Caco-2 (cell line): ENCODE measurements around the gene CREB5. TPM values are rescaled to one million over a fixed set of nuclear protein-coding genes. Genes with fewer than 3 reads are reported as not detected.

Source experiments
- BruUV-seq: library from RNA; stranded (reverse); fragments of 400-500 nt; replicated peaks from 2 replicates; lab custom pipeline; 2021; lab: Mats Ljungman, UMichigan
- CTCF ChIA-PET: fragments of 300-600 bp; sonication (Branson Sonifier 250); formaldehyde crosslinking; loops from one replicate; lab custom pipeline; 2022; ENCODE audit warnings: antibody characterized with exemption; lab: Charles Lee
- POLR2A ChIA-PET: fragments of 300-600 bp; sonication (Branson Sonifier 250); formaldehyde crosslinking; loops from one replicate; lab custom pipeline; 2022; ENCODE audit warnings: antibody characterized with exemption; lab: Charles Lee
- DNase-seq, 2 experiments: peaks; one replicate each; pipeline versions ENCODE4 v3.0.0 to v3.0.0-alpha.2; 2020 to 2022
- H3K27me3 ChIP-seq: replicated peaks from 2 replicates; pipeline ENCODE4 v1.6.0; 2011; ENCODE audit warnings: low read length; ENCODE audit not compliant: control insufficient read depth, insufficient read depth
- H3K36me3 ChIP-seq: 2 replicates; pipeline ENCODE4 v1.5.1; 2011; ENCODE audit warnings: low read length; ENCODE audit not compliant: control insufficient read depth, insufficient read depth
- H3K4me1 ChIP-seq: fragments of 250-450 bp; sonication (Bioruptor Pico); 2 replicates; pipeline ENCODE4 v1.5.1; 2020; ENCODE audit warnings: mild to moderate bottlenecking
- H3K4me3 ChIP-seq: 2 replicates; pipeline ENCODE4 v1.5.1; 2011; ENCODE audit warnings: low read depth, mild to moderate bottlenecking, control low read depth, low read length
- H3K9me3 ChIP-seq: fragments of 250-450 bp; sonication (Bioruptor Pico); 2 replicates; pipeline ENCODE4 v1.5.1; 2020; ENCODE audit warnings: mild to moderate bottlenecking, moderate library complexity
- H3K27ac Mint-ChIP-seq: one replicate; pipeline ENCODE4 v1.8.0; 2022; ENCODE audit warnings: mixed read lengths; ENCODE audit not compliant: unreplicated experiment
- H3K27me3 Mint-ChIP-seq: one replicate; pipeline ENCODE4 v1.8.0; 2022; ENCODE audit warnings: mixed read lengths; ENCODE audit not compliant: insufficient read depth, unreplicated experiment
- H3K36me3 Mint-ChIP-seq: one replicate; pipeline ENCODE4 v1.8.0; 2022; ENCODE audit warnings: mild to moderate bottlenecking, mixed read lengths; ENCODE audit not compliant: insufficient read depth, unreplicated experiment
- H3K4me1 Mint-ChIP-seq: one replicate; pipeline ENCODE4 v1.8.0; 2022; ENCODE audit warnings: low read depth, mixed read lengths; ENCODE audit not compliant: unreplicated experiment
- H3K4me3 Mint-ChIP-seq: one replicate; pipeline ENCODE4 v1.8.0; 2022; ENCODE audit warnings: mild to moderate bottlenecking, moderate library complexity, mixed read lengths; ENCODE audit not compliant: unreplicated experiment
- H3K9me3 Mint-ChIP-seq: one replicate; pipeline ENCODE4 v1.8.0; 2022; ENCODE audit warnings: mixed read lengths; ENCODE audit not compliant: unreplicated experiment
- CTCF ChIP-seq, 2 experiments: fragments of 200-600 bp in 1 of 2; IDR thresholded peaks; 1 replicate in 1 of 2; 2 replicates in 1 of 2; pipeline versions ENCODE4 v1.5.1 to v1.8.0; 2011 to 2022; ENCODE audit warnings: antibody characterized with exemption in 1 of 2, control low read depth in 1 of 2, inconsistent platforms in 1 of 2, low read depth in 1 of 2, low read length in 1 of 2, mild to moderate bottlenecking in 1 of 2, moderate library complexity in 1 of 2; ENCODE audit not compliant: insufficient read depth in 1 of 2, severe bottlenecking in 1 of 2, unreplicated experiment in 1 of 2
- intact Hi-C: fragments of 100-400 bp; cut with micrococcal nuclease; formaldehyde crosslinking; loops from one replicate; pipeline ENCODE4 v1.10.0; 2022; ENCODE audit not compliant: unreplicated experiment
- total RNA-seq: library from RNA; stranded (reverse); gene quantifications from 2 replicates; pipeline ENCODE4 v1.2.3, GENCODE V29; 2022

CREB5 gene
- total RNA-seq, 1 experiment from 2014 or later, result 9.1 TPM

GRCh38 chr7:28517206-28517605 lies 104.9 kb downstream of the CREB5 start:
- ChIA-PET CTCF (no interaction called here), POLR2A (no interaction called here)
- intact Hi-C loops, result no loop called here
- Histone ChIP-seq H3K27me3 (no peaks in the 10 kb centered on the region), H3K9me3 (no peaks in the 10 kb centered on the region), H3K4me3 (no peak overlapping the region), H3K36me3 (no peaks in the 10 kb centered on the region), H3K4me1 (peaks cover 11% of the 10 kb centered on the region; the same call in 1 of the 2 replicates)
- DNase-seq, result no peak
- no peak overlapping the region for H3K4me3 Mint-ChIP-seq
- no peaks in the 10 kb centered on the region for H3K4me1 Mint-ChIP-seq
- no TSS peak for BruUV-seq
- no peaks in the 10 kb centered on the region for H3K27me3 Mint-ChIP-seq
- no peak for TF ChIP-seq CTCF (IDR thresholded peaks at IDR 0.05; ENCODE audit: insufficient read depth in 1 of 2, low read depth in 1 of 2, low read length in 1 of 2, severe bottlenecking in 1 of 2, unreplicated experiment in 1 of 2)
- no peaks in the 10 kb centered on the region for H3K36me3 Mint-ChIP-seq
- no peaks in the 10 kb centered on the region for H3K9me3 Mint-ChIP-seq
- H3K27ac Mint-ChIP-seq, result no peak overlapping the region

- Mint-ChIP-seq H3K4me3 (no peak overlapping the region), H3K4me1 (no peaks in the 10 kb centered on the region), H3K36me3 (no peaks in the 10 kb centered on the region), H3K9me3 (no peaks in the 10 kb centered on the region), H3K27me3 (no peaks in the 10 kb centered on the region), H3K27ac (no peak overlapping the region)
- no peaks in the 10 kb centered on the region for H3K27me3 ChIP-seq
- no peaks in the 10 kb centered on the region for H3K9me3 ChIP-seq
- H3K36me3 ChIP-seq, result no peaks in the 10 kb centered on the region
- TF ChIP-seq CTCF (IDR thresholded peaks at IDR 0.05; ENCODE audit: insufficient read depth in 1 of 2, low read depth in 1 of 2, low read length in 1 of 2, severe bottlenecking in 1 of 2, unreplicated experiment in 1 of 2), result no peak
- intact Hi-C loops, result no loop called here
- H3K4me1 ChIP-seq, result peaks cover 11% of the 10 kb centered on the region; the same call in 1 of the 2 replicates
- no peak overlapping the region for H3K4me3 ChIP-seq
- no peak for DNase-seq
- no TSS peak for BruUV-seq
- ChIA-PET CTCF (no interaction called here), POLR2A (no interaction called here)
These were observed 105.3 kb downstream of the CREB5 start for GRCh38 chr7:28517606-28518005.

GRCh38 chr7:28520074-28521015 lies 108.0 kb downstream of the CREB5 start:
- Mint-ChIP-seq H3K4me1 (no peaks in the 10 kb centered on the region), H3K4me3 (no peak overlapping the region), H3K27me3 (no peaks in the 10 kb centered on the region), H3K27ac (no peak overlapping the region), H3K9me3 (no peaks in the 10 kb centered on the region), H3K36me3 (no peaks in the 10 kb centered on the region)
- Histone ChIP-seq H3K4me3 (no peak overlapping the region), H3K36me3 (no peaks in the 10 kb centered on the region), H3K4me1 (peaks cover 11% of the 10 kb centered on the region; the same call in 1 of the 2 replicates), H3K9me3 (no peaks in the 10 kb centered on the region), H3K27me3 (no peaks in the 10 kb centered on the region)
- BruUV-seq, result no TSS peak
- no peak for TF ChIP-seq CTCF (IDR thresholded peaks at IDR 0.05; ENCODE audit: insufficient read depth in 1 of 2, low read depth in 1 of 2, low read length in 1 of 2, severe bottlenecking in 1 of 2, unreplicated experiment in 1 of 2)
- ChIA-PET CTCF (interaction anchor here (1.2 kb wide), 1 partner anchor 16 kb away, joined by 3 read pairs; no protein-coding TSS in a partner anchor), POLR2A (no interaction called here)
- DNase-seq, result no peak
- intact Hi-C loops, result no loop called here
